ENCODE data around the gene GPR171. TPM values are rescaled to one million over a fixed set of nuclear protein-coding genes. Genes with fewer than 3 reads are reported as not detected.
"Not testable (repeated sequence)": the region's sequence is repeated elsewhere in the genome, so short reads cannot be mapped to it uniquely, and the experiment has no call there.

GPR171 gene, protein sequence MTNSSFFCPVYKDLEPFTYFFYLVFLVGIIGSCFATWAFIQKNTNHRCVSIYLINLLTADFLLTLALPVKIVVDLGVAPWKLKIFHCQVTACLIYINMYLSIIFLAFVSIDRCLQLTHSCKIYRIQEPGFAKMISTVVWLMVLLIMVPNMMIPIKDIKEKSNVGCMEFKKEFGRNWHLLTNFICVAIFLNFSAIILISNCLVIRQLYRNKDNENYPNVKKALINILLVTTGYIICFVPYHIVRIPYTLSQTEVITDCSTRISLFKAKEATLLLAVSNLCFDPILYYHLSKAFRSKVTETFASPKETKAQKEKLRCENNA
- total RNA-seq (under 1 TPM in 3 of 4 donors, not detected in 1; 0.20 to 0.50 (median 0.39) TPM), polyA plus RNA-seq (0.34 TPM)
- long read RNA-seq, donor 1: 0 reads
- long read RNA-seq, donor 2: 0 reads
- long read RNA-seq, donor 3: 0 reads
- long read RNA-seq, donor 4: 0 reads

DNA sequence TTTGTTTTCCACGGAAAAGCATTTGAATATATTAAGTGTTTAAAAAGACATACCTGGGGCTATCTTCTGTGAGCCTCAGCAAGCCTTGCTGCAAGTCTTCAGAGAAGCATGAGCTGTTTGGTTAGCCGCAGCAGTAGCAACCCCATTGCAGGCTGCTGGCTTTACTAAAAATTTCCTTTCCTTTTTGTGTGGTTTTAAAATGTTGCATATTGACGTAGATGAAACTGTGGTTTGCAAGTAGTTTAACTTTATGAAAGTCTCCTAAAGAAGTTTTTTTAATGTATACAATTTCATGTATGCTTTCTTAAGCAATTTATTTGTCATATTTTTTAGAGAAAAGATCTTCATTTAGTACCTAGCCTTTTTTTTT, at the start of gene GPR171:
Gene GPR171 (minus strand): TSS at position 166 of the 370 bp plus-strand sequence. CDS start 3,830 bp downstream, outside the sequence.
- DNase-seq (no peak), ATAC-seq (no peak)
- H3K27me3 ChIP-seq (ENCODE audit: control insufficient read depth, insufficient read depth): no peaks in the 10 kb centered on the region
- H3K4me3 ChIP-seq (ENCODE audit: low read length): no peak within 1 kb of the TSS
- H3K9me3 ChIP-seq (ENCODE audit: control insufficient read depth, low read length): no peaks in the 10 kb centered on the region
- intact Hi-C loops (cut with DNase I): no loop called here
- WGBS: 87% methylated on average over 3 of the region's 3 CpGs
- no peaks in the 10 kb centered on the region for H3K4me1 ChIP-seq (ENCODE audit: control insufficient read depth, insufficient read depth, low read length)
- no peak within 1 kb of the TSS for H3K27ac ChIP-seq (ENCODE audit: low read length)

DNA sequence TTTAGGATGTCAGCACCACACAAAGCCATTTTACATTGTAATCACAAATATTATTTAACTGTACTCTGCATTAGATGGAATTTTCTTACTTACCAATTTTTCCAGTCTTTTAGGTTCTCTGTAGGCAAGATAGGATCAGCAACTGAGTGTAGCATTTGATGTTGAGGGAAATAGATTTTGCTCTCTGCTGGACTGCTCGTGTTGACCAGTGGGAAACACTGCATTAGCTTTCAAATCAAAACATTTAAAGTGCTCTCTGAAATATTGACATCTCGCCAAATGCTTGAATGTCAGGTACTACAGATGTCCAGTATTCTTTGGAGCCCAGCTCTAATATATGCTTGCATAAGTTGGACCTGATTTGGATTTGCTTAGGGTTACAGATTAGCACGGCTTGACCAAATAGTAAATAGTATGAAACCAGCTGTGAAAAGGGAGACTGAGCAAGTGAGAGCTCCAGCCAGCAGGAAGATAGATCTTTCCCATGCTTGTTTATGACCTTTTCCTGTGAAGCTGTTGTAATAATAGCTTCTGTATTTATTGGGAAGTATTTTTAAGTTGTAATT, 45.8 kb upstream of the GPR171 start:
- intact Hi-C loops (cut with DNase I): no loop called here
- Histone ChIP-seq H3K27me3 (ENCODE audit: control insufficient read depth, insufficient read depth) (no peaks in the 10 kb centered on the region), H3K9me3 (ENCODE audit: control insufficient read depth, low read length) (no peaks in the 10 kb centered on the region), H3K27ac (ENCODE audit: low read length) (no peak overlapping the region), H3K4me3 (ENCODE audit: low read length) (no peak overlapping the region), H3K4me1 (ENCODE audit: control insufficient read depth, insufficient read depth, low read length) (peaks cover 3% of the 10 kb centered on the region)
- 31% methylated on average over 3 of the region's 3 CpGs for WGBS
- ATAC-seq (no peak), DNase-seq (no peak)

DNA sequence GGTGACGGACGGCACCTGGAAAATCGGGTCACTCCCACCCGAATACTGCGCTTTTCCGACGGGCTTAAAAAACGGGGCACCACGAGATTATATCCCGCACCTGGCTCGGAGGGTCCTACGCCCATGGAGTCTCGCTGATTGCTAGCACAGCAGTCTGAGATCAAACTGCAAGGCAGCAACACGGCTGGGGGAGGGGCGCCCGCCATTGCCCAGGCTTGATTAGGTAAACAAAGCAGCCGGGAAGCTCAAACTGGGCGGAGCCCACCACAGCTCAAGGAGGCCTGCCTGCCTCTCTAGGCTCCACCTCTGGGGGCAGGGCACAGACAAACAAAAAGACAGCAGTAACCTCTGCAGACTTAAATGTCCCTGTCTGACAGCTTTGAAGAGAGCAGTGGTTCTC, 39.0 kb upstream of the GPR171 start:
- ATAC-seq; intact Hi-C loops (cut with DNase I): not testable (repeated sequence)

DNA sequence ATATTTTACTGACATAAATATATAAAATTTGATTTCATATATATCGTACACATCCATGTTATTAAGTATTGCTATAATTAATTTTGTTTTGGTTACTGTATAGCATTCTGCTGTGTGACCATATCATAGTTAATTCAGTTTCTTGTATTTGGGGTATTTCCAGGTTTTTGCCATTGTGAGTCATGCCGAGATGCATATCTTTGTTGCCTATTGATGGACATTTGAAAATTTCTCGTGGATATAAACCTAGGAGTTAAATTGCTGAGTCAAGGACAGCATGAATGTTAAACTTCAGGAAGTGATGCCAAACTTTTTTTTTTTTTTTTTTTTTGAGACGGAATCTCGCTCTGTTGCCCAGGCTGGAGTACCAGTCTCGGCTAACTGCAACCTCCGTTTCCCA, 33.7 kb upstream of the GPR171 start:
- WGBS: 80% methylated on average over 7 of the region's 7 CpGs

More for the DNA sequence above, 39.0 kb upstream of the GPR171 start:
- not testable (repeated sequence) for H3K9me3 ChIP-seq (ENCODE audit: control insufficient read depth, low read length); H3K27ac ChIP-seq (ENCODE audit: low read length); H3K4me1 ChIP-seq (ENCODE audit: control insufficient read depth, insufficient read depth, low read length); H3K4me3 ChIP-seq (ENCODE audit: low read length); DNase-seq; H3K27me3 ChIP-seq (ENCODE audit: control insufficient read depth, insufficient read depth)
- WGBS: 89% methylated on average over 14 of the region's 18 CpGs

DNA sequence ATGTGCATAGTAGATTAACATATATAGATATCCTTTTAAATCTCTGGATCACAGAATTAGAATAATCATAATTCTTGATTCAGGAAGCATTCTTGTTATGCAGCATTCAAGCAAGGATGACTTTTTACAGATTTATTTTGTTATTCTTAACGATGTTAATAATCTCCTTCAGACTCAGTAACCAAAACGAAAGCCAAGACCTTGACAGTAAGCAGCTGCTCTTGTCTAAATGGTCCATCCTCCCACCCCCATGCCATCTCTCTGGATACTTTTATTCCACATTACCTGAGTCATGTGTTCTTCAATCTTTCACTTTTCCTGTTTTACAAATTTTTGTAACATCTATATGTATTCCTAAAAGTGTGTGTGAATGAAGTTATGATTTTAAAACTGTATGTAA, 33.3 kb upstream of the GPR171 start:
- no peaks in the 10 kb centered on the region for H3K9me3 ChIP-seq (ENCODE audit: control insufficient read depth, low read length)
- DNase-seq (no peak), ATAC-seq (no peak)
- no peaks in the 10 kb centered on the region for H3K27me3 ChIP-seq (ENCODE audit: control insufficient read depth, insufficient read depth)
- no peak overlapping the region for H3K27ac ChIP-seq (ENCODE audit: low read length)
- 40% methylated on average over 2 of the region's 2 CpGs for WGBS
- no peak overlapping the region for H3K4me3 ChIP-seq (ENCODE audit: low read length)
- H3K4me1 ChIP-seq (ENCODE audit: control insufficient read depth, insufficient read depth, low read length): no peaks in the 10 kb centered on the region
- intact Hi-C loops (cut with DNase I): no loop called here

More for the DNA sequence above, 33.7 kb upstream of the GPR171 start:
- Histone ChIP-seq H3K27ac (ENCODE audit: low read length) (no peak overlapping the region), H3K4me3 (ENCODE audit: low read length) (no peak overlapping the region), H3K4me1 (ENCODE audit: control insufficient read depth, insufficient read depth, low read length) (no peaks in the 10 kb centered on the region), H3K9me3 (ENCODE audit: control insufficient read depth, low read length) (no peaks in the 10 kb centered on the region), H3K27me3 (ENCODE audit: control insufficient read depth, insufficient read depth) (no peaks in the 10 kb centered on the region)
- ATAC-seq (no peak), DNase-seq (no peak)
- intact Hi-C loops (cut with DNase I): no loop called here

DNA sequence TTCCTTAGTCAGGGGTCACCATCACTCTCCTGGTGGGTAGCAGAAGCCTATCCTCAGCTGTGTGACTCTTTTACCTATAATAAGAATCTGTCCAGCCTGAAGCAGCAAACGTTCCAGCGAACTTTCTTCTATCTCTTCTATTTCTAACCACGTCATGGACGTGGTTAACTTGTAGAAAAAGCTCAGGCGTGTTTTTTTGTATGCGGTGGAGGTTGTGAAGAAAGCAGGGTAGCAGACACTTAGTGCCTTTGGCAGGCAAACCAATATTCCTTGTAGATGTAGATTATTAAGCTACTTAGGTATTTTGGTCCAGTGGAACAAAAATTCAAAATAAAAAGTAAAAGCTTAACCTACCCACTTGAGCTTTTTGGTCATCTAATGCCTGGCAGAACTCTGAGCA, 31.8 kb upstream of the GPR171 start:
- Histone ChIP-seq H3K27me3 (ENCODE audit: control insufficient read depth, insufficient read depth) (no peaks in the 10 kb centered on the region), H3K9me3 (ENCODE audit: control insufficient read depth, low read length) (no peaks in the 10 kb centered on the region), H3K4me1 (ENCODE audit: control insufficient read depth, insufficient read depth, low read length) (no peaks in the 10 kb centered on the region), H3K4me3 (ENCODE audit: low read length) (no peak overlapping the region), H3K27ac (ENCODE audit: low read length) (no peak overlapping the region)
- ATAC-seq (no peak), DNase-seq (no peak)
- WGBS: 88% methylated on average over 6 of the region's 6 CpGs
- intact Hi-C loops (cut with DNase I): loop anchor here in 1 of 4 donors (5.0 kb wide), 1 partner anchor 42 kb away; the partner anchor contains the start of gene P2RY14

DNA sequence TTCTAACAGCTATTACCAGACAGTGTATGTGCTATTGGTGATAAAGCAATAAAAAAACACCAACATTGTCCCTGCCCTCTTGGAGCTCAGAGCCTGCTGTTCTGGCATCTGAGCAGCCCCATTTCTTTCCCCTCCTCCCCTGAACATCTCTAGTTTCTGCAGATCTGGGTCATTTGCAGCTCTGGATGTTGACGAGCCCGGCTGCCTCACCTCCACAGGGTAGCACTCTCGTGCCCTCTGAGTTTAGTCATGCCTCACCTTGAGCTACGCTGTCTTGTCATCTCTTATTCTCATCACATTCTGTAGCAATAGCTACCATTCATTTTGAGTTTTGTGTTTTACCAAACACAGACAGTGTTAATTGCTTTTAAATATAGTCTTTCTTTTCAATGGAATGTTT, 30.0 kb upstream of the GPR171 start:
- no peak overlapping the region for H3K27ac ChIP-seq (ENCODE audit: low read length)
- H3K4me1 ChIP-seq (ENCODE audit: control insufficient read depth, insufficient read depth, low read length): no peaks in the 10 kb centered on the region
- ATAC-seq: no peak
- intact Hi-C loops (cut with DNase I): loop anchor here in 1 of 4 donors (5.0 kb wide), 1 partner anchor 44 kb away; the partner anchor contains the start of gene P2RY14
- H3K27me3 ChIP-seq (ENCODE audit: control insufficient read depth, insufficient read depth): no peaks in the 10 kb centered on the region
- 89% methylated on average over 4 of the region's 4 CpGs for WGBS
- no peak for DNase-seq
- no peaks in the 10 kb centered on the region for H3K9me3 ChIP-seq (ENCODE audit: control insufficient read depth, low read length)
- H3K4me3 ChIP-seq (ENCODE audit: low read length): no peak overlapping the region

DNA sequence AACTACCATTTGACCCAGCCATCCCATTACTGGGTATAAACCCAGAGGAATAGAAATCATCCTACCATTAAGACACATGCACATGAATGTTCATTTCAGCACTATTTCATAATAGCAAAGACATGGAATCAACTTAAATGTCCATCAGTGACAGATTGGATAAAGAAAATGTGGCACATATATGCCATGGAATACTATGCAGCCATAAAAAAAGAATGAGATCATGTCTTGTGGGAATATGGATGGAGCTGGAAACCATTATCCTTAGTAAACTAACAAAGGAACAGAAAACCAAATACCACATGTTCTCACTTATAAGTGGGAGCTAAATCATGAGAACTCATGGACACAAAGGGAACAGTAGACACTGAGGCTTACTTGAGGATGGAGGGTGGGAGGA, 29.4 kb upstream of the GPR171 start:
- not testable (repeated sequence) for H3K4me3 ChIP-seq (ENCODE audit: low read length); H3K4me1 ChIP-seq (ENCODE audit: control insufficient read depth, insufficient read depth, low read length); DNase-seq; H3K27ac ChIP-seq (ENCODE audit: low read length); H3K27me3 ChIP-seq (ENCODE audit: control insufficient read depth, insufficient read depth); H3K9me3 ChIP-seq (ENCODE audit: control insufficient read depth, low read length); ATAC-seq
- intact Hi-C loops (cut with DNase I): loop anchor here in 1 of 4 donors (5.0 kb wide), 1 partner anchor 45 kb away; the partner anchor contains the start of gene P2RY14

DNA sequence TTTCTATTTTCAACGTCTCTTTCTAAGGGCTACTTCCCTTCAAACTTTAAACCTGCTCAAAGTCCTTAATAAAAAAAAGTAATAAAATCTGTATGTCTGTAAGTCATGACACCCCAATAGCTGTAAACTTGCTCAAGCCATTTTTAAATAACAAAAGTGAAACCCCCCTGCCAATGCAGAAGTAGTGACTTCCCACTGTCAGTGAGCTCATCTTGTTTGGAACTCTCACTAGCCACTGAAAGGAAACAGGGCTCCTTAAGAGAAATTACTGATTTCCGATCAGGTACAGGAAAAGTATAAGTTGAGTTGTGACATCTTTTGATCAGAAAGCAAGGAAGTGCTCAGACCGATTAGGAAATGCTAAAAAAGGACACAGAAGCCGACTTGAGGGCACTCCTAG, 27.6 kb upstream of the GPR171 start:
- ATAC-seq (no peak), DNase-seq (no peak)
- intact Hi-C loops (cut with DNase I): loop anchor here in 1 of 4 donors (5.0 kb wide), 1 partner anchor 47 kb away; the partner anchor contains the start of gene P2RY14
- WGBS: 44% methylated on average over 4 of the region's 4 CpGs
- no peaks in the 10 kb centered on the region for H3K9me3 ChIP-seq (ENCODE audit: control insufficient read depth, low read length)
- H3K27me3 ChIP-seq (ENCODE audit: control insufficient read depth, insufficient read depth): no peaks in the 10 kb centered on the region
- H3K4me1 ChIP-seq (ENCODE audit: control insufficient read depth, insufficient read depth, low read length): no peaks in the 10 kb centered on the region
- H3K27ac ChIP-seq (ENCODE audit: low read length): no peak overlapping the region
- no peak overlapping the region for H3K4me3 ChIP-seq (ENCODE audit: low read length)

DNA sequence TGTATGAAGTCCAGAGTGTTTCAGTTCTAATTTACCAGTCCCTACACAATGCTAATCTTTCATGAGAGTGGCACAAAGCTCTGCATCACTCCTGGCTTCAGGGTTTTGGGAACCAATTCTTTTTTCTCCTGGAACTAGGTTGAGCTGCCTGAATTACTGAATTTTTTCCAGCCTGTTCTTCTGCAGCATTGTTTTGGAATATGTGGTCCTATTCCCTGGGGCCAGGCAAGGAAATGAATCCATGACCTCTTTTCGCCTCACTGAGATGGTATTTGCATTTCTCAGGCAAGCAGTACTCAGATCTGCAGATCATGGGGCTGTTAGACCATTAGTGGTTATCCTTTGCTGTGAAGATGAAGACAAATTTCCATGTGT, 25.6 kb upstream of the GPR171 start:
- H3K27ac ChIP-seq (ENCODE audit: low read length): no peak overlapping the region
- H3K4me1 ChIP-seq (ENCODE audit: control insufficient read depth, insufficient read depth, low read length): no peaks in the 10 kb centered on the region
- WGBS: 40% methylated on average over 1 of the region's 1 CpG
- H3K4me3 ChIP-seq (ENCODE audit: low read length): no peak overlapping the region
- H3K27me3 ChIP-seq (ENCODE audit: control insufficient read depth, insufficient read depth): no peaks in the 10 kb centered on the region
- no peaks in the 10 kb centered on the region for H3K9me3 ChIP-seq (ENCODE audit: control insufficient read depth, low read length)
- intact Hi-C loops (cut with DNase I): loop anchor here in 3 of 4 donors (5.0 kb wide), 1 partner anchor 54 kb away; no protein-coding TSS in a partner anchor
- no peak for DNase-seq
- peak; percentile 17 to 39 for ATAC-seq
